Type B pancreatic cell (in vitro differentiated cells): ENCODE measurements around the gene LCN15. TPM values are rescaled to one million over a fixed set of nuclear protein-coding genes. Genes with fewer than 3 reads are reported as not detected.
"Not testable (repeated sequence)": the region's sequence is repeated elsewhere in the genome, so short reads cannot be mapped to it uniquely, and the experiment has no call there.

Source experiments
- DNase-seq: peaks from one replicate; pipeline ENCODE4 v3.0.0; 2021; ENCODE audit warnings: mixed read lengths; ENCODE audit not compliant: unreplicated experiment; ENCODE audit errors: extremely low spot score
- H3K27ac Mint-ChIP-seq: 2 replicates; pipeline ENCODE4 v1.8.0; 2021; ENCODE audit warnings: mild to moderate bottlenecking, mixed read lengths
- H3K27me3 Mint-ChIP-seq: 2 replicates; pipeline ENCODE4 v1.8.0; 2021; ENCODE audit warnings: mixed read lengths
- H3K36me3 Mint-ChIP-seq: 2 replicates; pipeline ENCODE4 v1.8.0; 2021; ENCODE audit warnings: mixed read lengths
- H3K4me1 Mint-ChIP-seq: one replicate; pipeline ENCODE4 v1.8.0; 2021; ENCODE audit warnings: mixed read lengths; ENCODE audit not compliant: unreplicated experiment
- H3K4me3 Mint-ChIP-seq: 2 replicates; pipeline ENCODE4 v1.8.0; 2021; ENCODE audit warnings: mild to moderate bottlenecking, mixed read lengths
- H3K9me3 Mint-ChIP-seq: 2 replicates; pipeline ENCODE4 v1.8.0; 2021; ENCODE audit warnings: mixed read lengths
- CTCF ChIP-seq: fragments of 200-600 bp; sonication (generic); conservative IDR thresholded peaks from 2 replicates; pipeline ENCODE4 v1.5.0; 2021; ENCODE audit warnings: antibody characterized with exemption, mild to moderate bottlenecking
- total RNA-seq: library from RNA; stranded (reverse); gene quantifications from 2 replicates; pipeline ENCODE4 v1.2.1, GENCODE V29; 2021; ENCODE audit warnings: low replicate concordance

LCN15 gene
- total RNA-seq, 1 donor from 2014 or later = 0.77 TPM

- peaks cover 17% of the 10 kb centered on the region for H3K27me3 Mint-ChIP-seq
- TF ChIP-seq CTCF = no peak
- no peak overlapping the region for H3K27ac Mint-ChIP-seq
- no peak overlapping the region for H3K4me3 Mint-ChIP-seq
- no peaks in the 10 kb centered on the region for H3K9me3 Mint-ChIP-seq
- H3K4me1 Mint-ChIP-seq = peaks cover 30% of the 10 kb centered on the region
- DNase-seq = no peak
- no peaks in the 10 kb centered on the region for H3K36me3 Mint-ChIP-seq
These were observed 22.1 kb upstream of the LCN15 start for GRCh38 chr9:136786451-136786850.

- H3K36me3 Mint-ChIP-seq, H3K27ac Mint-ChIP-seq, H3K9me3 Mint-ChIP-seq, DNase-seq, H3K4me3 Mint-ChIP-seq: not testable (repeated sequence)
- Mint-ChIP-seq H3K27me3 (peaks cover 23% of the 10 kb centered on the region), H3K4me1 (peaks cover 30% of the 10 kb centered on the region)
These were observed 21.4 kb upstream of the LCN15 start for GRCh38 chr9:136785565-136786355.

GRCh38 chr9:136784997-136785361 lies 20.7 kb upstream of the LCN15 start:
- no peak for DNase-seq
- no peaks in the 10 kb centered on the region for H3K36me3 Mint-ChIP-seq
- H3K4me1 Mint-ChIP-seq = peaks cover 30% of the 10 kb centered on the region
- peaks cover 31% of the 10 kb centered on the region for H3K27me3 Mint-ChIP-seq
- TF ChIP-seq CTCF = no peak
- H3K27ac Mint-ChIP-seq = peak overlapping the region; percentile 46
- no peak overlapping the region for H3K4me3 Mint-ChIP-seq
- H3K9me3 Mint-ChIP-seq = no peaks in the 10 kb centered on the region

- H3K27ac Mint-ChIP-seq = peak overlapping the region; percentile 46
- H3K36me3 Mint-ChIP-seq = no peaks in the 10 kb centered on the region
- H3K27me3 Mint-ChIP-seq = peaks cover 37% of the 10 kb centered on the region
- TF ChIP-seq CTCF = peak; percentile 74
- no peak overlapping the region for H3K4me3 Mint-ChIP-seq
- H3K9me3 Mint-ChIP-seq = no peaks in the 10 kb centered on the region
- DNase-seq = no peak
- H3K4me1 Mint-ChIP-seq = peaks cover 28% of the 10 kb centered on the region
These were observed 20.1 kb upstream of the LCN15 start for GRCh38 chr9:136784249-136784996.

GRCh38 chr9:136782452-136782851 lies 18.1 kb upstream of the LCN15 start:
- no peak for DNase-seq
- Mint-ChIP-seq H3K27me3 (peaks cover 52% of the 10 kb centered on the region), H3K36me3 (no peaks in the 10 kb centered on the region), H3K4me1 (peaks cover 8% of the 10 kb centered on the region), H3K9me3 (no peaks in the 10 kb centered on the region), H3K27ac (no peak overlapping the region), H3K4me3 (no peak overlapping the region)
- TF ChIP-seq CTCF = no peak

GRCh38 chr9:136779808-136780207 lies 15.5 kb upstream of the LCN15 start:
- Mint-ChIP-seq H3K4me1 (peaks cover 10% of the 10 kb centered on the region), H3K27ac (no peak overlapping the region), H3K9me3 (no peaks in the 10 kb centered on the region), H3K36me3 (no peaks in the 10 kb centered on the region), H3K4me3 (no peak overlapping the region), H3K27me3 (peaks cover 50% of the 10 kb centered on the region)
- no peak for DNase-seq
- no peak for TF ChIP-seq CTCF
